GM12892 (cell line): ENCODE measurements around the gene EPOP.
A peak's percentile ranks its signal among the peaks of the same experiment; 100 is the strongest.

Experiments
- DNase-seq: peaks from one replicate; pipeline ENCODE4 v3.0.0; 2011; ENCODE audit not compliant: insufficient read length
- FAIRE-seq: peaks from 2 replicates; lab custom pipeline; 2011; peaks lifted over from hg19 to GRCh38; lab: Jason Lieb, UNC
- POLR2A ChIP-seq: IDR thresholded peaks from 2 replicates; pipeline ENCODE4 v1.6.1; 2011; ENCODE audit warnings: low read depth, low read length, control low read depth
- POLR2AphosphoS5 ChIP-seq: IDR thresholded peaks from 2 replicates; pipeline ENCODE4 v1.6.1; 2011; ENCODE audit warnings: low read depth, low read length, control low read depth
- TAF1 ChIP-seq: IDR thresholded peaks from 2 replicates; pipeline ENCODE4 v1.6.1; 2011; ENCODE audit warnings: low read depth, mild to moderate bottlenecking, control low read depth, low read length, borderline replicate concordance

EPOP gene

DNA sequence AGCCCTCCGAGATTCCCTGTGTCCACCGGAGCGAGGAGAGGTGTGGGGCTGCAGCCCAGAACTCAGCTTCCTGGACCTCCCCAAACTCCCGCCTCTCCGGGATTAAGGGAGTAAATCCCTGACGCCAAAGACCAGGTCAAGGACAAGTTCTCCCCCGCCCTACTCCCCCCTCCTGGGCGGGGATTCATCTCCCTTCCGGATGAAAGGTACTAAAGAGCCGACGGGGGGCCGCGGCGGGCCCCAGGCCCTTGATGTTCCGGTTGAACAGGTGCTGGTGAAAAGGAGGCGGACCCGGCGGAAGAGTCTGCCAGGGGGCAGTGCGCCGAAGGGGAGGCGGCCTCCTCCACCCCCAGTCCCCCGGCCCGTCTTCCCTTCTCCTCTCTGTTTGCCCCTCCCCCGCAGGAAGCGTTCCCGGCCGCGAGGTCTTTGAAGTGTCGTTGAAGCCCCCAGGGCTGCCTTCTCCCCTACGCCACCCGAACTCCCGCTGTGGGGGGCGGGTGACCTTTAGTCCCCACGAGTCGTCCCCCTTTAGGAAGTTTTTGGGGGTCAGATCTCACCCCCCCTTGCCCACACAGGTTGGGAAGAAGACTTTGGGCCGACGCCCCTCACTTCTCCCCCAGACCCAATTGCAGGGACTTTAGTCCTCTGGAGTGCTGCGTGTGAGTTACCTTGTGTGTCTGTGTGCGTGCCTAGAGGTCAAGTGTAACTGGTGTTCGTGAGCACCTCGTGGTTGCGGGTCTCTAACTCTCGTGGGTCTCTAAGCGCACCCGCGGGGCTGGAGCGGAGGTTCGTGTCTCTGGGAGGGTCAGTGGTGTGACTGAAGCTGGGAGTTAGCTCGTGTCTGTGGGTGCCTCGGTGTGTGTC is 29.2 kb upstream of the EPOP start:
- TF ChIP-seq TAF1, result no peak
- peak; percentile 61; the same call in 1 of the 2 replicates for TF ChIP-seq POLR2AphosphoS5
- peak; percentile 47; the same call in 1 of the 2 replicates for TF ChIP-seq POLR2A
- DNase-seq, result peak; percentile 82
- no peak for FAIRE-seq

DNA sequence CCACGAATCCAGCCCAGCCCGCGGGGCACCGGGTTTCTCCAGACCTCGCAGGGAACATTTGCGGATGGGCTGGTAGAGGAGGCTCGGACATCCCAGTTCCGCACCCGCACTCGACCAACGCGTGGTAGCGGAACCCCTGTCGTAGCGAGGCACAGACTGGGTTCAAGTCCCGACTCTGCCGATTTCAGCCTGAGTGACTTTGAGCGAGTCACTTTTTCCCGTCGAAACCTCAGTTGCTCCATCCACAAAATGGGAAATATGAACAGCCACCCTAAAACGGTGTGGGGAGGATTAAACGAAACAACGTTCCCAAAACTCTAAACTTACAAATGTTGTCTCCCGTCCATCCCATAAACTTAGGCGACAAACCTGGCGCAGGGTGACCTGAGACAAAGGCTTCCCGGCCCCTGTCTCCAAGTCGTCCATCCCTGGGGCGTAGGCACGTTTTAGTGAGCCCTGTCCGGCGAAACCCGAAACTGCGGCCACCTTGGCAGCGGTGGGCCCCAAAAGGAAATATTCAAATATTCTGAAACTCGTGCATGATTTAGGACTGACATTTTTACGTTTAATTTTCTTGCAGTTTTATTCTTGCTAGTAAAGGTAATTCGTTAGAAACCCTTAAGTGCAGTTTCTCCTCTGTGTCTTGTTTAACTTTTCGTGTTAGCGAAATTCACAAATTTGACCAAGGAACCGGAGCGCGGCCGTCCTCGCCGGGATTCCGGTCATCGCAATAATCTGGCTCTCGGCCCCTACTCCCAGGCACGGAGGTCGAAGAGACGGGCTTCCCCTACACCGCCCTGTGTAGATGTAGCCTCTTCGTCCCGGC is 28.4 kb upstream of the EPOP start:
- FAIRE-seq (no peak), DNase-seq (peak; percentile 46)
- TF ChIP-seq POLR2AphosphoS5, result peak; percentile 68; the same call in 1 of the 2 replicates
- TF ChIP-seq POLR2A, result no peak; the same call in 1 of the 2 replicates

DNA sequence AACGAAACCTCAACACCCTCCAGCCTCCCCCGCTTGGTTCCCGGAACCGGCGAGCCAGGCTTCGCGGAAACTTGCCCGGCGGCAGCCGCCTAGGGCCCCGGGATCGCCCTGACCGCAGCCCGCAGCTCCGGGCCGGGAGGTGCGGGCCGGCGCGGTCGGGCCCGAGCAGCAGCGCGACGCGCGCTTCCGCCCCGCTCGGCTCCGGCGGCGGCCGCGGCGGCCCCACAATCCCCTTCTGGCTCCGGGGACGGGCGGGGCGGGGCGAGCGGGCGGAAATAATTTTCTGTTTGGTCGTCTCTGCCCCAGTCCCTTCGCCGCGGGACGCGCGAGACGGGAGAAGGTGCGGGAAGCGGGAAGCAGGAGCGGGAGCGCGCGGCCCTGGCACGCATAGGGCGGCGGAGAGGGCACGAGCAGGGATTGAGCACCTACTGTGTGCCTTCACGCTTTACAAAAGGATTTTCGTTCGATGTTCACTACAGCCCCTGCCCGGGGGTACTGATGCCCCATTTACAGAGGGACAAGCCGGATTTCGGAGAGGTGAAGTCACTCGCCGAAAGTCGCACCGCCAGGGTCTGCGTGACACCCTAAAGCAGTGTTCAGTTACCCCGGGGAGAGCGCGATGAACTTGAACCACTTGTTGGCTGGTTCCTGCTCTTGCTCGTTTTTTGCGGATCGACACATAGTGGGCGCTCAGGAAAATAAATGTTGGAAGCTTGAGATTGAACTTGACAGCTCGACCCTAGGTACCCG is 27.6 kb upstream of the EPOP start:
- TF ChIP-seq TAF1 (no peak; the same call in 1 of the 2 replicates), POLR2A (peak; percentile 81; the same call in 1 of the 2 replicates), POLR2AphosphoS5 (peak; percentile 78)
- FAIRE-seq, result no peak

DNA sequence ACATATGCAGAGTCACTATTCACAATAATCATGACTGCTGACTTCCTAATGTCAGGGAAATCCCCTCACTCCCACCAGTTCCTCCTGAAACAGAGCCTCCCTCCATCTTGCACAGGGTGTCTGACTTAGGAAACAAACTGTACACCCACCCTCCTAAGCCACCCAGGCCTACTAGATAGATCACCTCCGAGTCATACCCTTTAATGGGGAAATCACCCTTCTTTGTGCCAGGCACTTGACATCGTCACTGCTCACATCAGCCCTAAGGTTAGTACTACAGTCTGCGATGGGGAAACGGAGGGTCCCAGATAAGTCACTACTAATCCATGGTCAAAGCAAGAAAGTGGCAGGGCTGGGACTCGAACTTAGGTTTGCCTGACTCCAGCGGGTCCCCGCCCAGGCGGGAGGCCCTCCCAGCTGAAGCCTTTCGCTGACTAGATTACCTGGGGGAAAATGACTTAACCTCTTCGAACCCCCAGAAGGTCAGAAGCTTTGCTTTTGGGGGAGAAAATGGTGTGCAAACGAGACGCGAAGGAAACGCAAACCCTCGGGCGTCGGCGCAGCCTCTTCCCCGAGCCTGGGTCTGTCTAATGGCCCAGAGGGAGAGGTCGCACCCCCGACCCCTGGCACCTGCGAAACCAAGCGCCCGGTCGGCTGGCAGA is 26.9 kb upstream of the EPOP start:
- peak; percentile 63 for TF ChIP-seq POLR2AphosphoS5
- peak; percentile 58 for TF ChIP-seq POLR2A
- TF ChIP-seq TAF1, result peak; percentile 38; the same call in 1 of the 2 replicates
- FAIRE-seq (no peak), DNase-seq (peak; percentile 44)

More for the DNA sequence above, 27.6 kb upstream of the EPOP start:
- DNase-seq, result peak; percentile 58

DNA sequence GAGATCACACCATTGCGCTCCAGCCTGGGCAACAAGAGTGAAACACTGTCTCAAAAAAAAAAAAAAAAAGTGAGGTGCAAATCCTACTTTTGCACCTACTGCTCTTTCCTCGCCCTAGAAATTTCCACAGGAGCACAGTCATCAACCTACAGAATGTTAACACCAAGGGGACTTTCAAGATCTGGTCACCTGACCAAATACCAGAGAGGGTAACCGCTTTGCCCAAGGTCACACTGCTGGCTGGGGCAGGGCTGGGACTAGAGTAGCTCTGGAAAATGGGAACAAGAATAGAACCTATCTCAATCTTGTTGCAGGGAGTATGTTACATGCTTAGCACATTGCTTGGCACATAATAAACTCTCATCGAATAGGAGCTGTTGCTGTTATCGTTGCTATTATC is 24.0 kb upstream of the EPOP start:
- DNase-seq, result no peak
- no peak for FAIRE-seq
- no peak for TF ChIP-seq TAF1
- TF ChIP-seq POLR2AphosphoS5, result no peak
- TF ChIP-seq POLR2A, result no peak

DNA sequence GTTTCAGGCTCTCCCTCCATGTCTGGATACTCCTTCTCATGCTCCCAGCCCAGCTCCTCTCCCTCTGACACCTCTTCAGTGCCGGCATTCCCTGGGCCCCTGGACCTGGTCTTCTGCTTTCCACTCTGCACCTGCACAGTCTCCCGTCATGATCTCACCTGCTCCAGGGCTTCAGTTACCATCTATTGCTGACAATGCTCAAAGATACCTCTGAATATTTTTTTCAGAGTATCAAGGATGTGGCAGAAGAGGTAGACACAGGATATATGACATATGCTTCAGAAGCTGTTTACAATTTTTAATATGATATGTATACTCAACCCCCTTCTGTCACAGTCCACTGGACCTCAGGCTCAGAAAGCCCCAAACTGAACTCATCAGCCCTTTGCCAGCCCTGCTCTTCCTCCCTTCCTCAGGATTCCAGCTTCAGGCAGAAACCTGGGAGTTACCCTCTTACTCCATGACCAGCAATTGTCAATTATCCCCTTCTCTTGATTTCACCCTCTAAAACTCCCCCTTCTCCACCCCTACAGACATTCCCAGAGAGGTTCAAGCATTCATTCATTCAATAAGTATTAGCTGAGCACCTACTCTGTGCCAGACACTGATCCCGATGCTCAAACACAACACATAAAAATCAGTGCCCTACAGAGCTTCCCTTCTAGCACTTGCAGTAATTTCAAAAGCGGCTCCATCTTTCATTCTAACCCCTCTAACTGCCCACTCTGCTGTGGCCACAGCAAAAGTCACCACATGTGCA is 22.5 kb upstream of the EPOP start:
- FAIRE-seq, result no peak
- TF ChIP-seq TAF1 (no peak), POLR2AphosphoS5 (no peak), POLR2A (no peak)

DNA sequence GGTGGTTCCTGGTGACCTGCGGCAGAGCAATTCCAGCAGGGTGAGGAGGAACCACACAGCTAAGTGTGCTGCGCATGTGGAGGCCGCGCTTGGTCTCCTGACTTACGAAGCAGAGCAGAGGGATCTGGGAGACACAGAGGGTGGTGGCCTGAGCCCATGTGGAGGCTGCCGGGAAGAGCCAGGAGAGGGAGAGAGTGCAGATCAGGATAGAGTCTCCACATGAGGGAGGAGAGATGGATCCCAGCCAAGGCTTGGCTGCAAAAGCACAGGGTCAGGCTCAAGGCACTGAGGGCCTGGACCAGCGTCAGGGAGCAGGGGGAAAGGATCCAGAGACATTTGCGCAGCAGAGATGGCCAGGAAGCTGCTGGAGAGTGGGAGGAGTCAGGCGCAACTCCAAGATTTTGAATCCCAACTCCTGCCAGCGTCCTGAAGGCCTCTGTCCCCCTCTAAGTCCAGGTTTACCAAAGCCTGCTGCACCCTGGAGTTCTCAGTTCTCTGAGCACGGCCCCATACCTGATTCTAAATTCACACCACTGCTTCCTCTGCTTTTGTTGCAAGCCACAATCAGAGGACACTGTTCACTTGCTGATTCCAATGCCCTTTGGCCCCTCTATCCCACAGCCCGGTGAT is 19.1 kb upstream of the EPOP start:
- FAIRE-seq (no peak), DNase-seq (no peak)
- no peak for TF ChIP-seq TAF1
- no peak for TF ChIP-seq POLR2AphosphoS5
- no peak for TF ChIP-seq POLR2A

More for the DNA sequence above, 22.5 kb upstream of the EPOP start:
- no peak for DNase-seq

DNA sequence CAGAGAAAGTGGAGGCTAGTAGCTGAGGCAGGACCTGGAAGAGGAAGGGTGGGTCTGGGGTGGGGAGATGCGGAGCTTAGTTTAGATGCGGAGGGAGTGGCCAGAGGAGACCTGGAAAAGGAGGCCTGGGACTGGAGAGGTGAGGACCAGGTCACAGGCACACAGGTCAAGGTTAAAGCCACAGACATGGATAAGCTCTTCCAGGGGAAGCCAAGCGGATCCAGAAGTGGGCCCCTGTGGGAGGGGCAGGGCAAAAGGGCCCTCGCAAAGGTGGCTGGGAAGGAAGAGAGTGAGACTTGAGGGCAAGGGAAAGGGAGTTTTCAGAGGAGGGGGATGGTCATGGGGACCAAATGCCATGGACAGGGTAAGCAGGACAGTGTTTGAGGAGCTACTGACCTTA is 16.4 kb upstream of the EPOP start:
- no peak for FAIRE-seq

DNA sequence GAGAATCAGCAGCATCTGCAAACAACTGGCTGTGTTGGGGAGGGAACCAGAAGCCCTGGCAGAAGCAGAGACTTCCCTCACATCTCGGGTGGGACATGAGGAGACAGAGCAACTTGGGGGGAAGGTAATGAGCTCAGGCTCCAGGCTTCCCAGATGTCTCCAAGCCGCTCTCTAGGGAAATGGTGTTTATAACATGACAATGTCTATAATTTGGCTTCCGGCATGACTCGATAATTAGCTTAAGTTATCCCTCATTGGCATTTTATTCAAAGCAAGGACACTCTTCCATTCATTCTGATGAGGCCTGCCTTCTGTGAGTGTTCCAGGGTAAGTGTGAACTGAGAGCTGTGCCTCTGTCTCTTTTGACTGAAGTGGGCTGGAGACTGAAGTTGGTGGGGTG is 15.6 kb upstream of the EPOP start:
- no peak for DNase-seq
- no peak for TF ChIP-seq POLR2A
- TF ChIP-seq POLR2AphosphoS5, result no peak
- no peak for TF ChIP-seq TAF1
- FAIRE-seq, result no peak

More for the DNA sequence above, 16.4 kb upstream of the EPOP start:
- no peak for DNase-seq
- no peak for TF ChIP-seq POLR2AphosphoS5
- TF ChIP-seq POLR2A, result no peak
- no peak for TF ChIP-seq TAF1

DNA sequence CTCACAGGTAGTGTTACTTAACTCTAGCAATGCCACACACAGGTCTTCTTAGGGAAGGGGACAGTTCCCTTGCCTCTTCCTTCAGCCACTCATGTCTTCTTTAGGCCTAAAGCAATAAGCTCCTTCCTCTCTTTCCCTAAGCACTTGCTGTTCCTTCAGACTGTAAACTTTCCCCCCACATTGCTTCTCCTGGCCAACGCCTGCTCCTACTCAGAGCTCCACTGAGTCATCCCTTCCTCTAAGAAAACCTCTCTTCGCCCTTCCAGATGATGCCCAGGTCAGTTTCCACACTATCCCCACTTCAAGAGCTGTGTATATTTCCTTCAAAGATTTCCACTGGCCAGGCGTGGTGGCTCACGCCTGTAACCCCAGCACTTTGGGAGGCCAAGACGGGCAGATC is 12.5 kb upstream of the EPOP start:
- TF ChIP-seq TAF1 (no peak), POLR2AphosphoS5 (no peak), POLR2A (no peak)
- DNase-seq (no peak), FAIRE-seq (no peak)
